IMR-90 (cell line): ENCODE data around the gene TTC31. TPM values are rescaled to one million over a fixed set of nuclear protein-coding genes. Genes with fewer than 3 reads are reported as not detected.
A peak's percentile ranks its signal among the peaks of the same experiment; 100 is the strongest.

Experiments used
- ATAC-seq: fragments of 200-7000 bp; cut with Tn5 transposase; 2 replicates; pipeline ENCODE4 v1.9.1; 2020; ENCODE audit warnings: low read depth, mild to moderate bottlenecking, moderate library complexity
- BruUV-seq: library from RNA; stranded (reverse); fragments of 400-500 nt; replicated peaks from 2 replicates; lab custom pipeline; 2021; lab: Mats Ljungman, UMichigan
- CTCF ChIA-PET: fragments of 300-600 bp; formaldehyde crosslinking; extraction: SDS; loops from one replicate; lab custom pipeline; 2021; ENCODE audit warnings: antibody characterized with exemption; lab: Yijun Ruan, JAX
- POLR2A ChIA-PET: fragments of 300-600 bp; sonication (Branson Sonifier 250); formaldehyde crosslinking; loops from one replicate; lab custom pipeline; 2022; ENCODE audit warnings: antibody characterized with exemption; ENCODE audit not compliant: unreplicated experiment; lab: Charles Lee
- DNase-seq: peaks from one replicate; pipeline ENCODE4 v3.0.0; 2013
- H2AFZ ChIP-seq: replicated peaks from 2 replicates; pipeline ENCODE3; 2013; ENCODE audit warnings: low read length, mild to moderate bottlenecking; ENCODE audit not compliant: poor library complexity
- H2AK5ac ChIP-seq: 2 replicates; pipeline ENCODE4 v1.6.1; 2013; ENCODE audit warnings: low read depth, low read length, inconsistent platforms
- H2AK9ac ChIP-seq: replicated peaks from 2 replicates; pipeline ENCODE3; 2013; ENCODE audit warnings: mild to moderate bottlenecking, low read depth, low read length, moderate library complexity; ENCODE audit not compliant: poor library complexity
- H2BK120ac ChIP-seq: 2 replicates; pipeline ENCODE4 v1.6.1; 2013; ENCODE audit warnings: low read depth, low read length, inconsistent platforms
- H2BK15ac ChIP-seq: 3 replicates; pipeline ENCODE4 v1.6.1; 2013; ENCODE audit warnings: low read depth, low read length, inconsistent platforms
- H2BK20ac ChIP-seq: 2 replicates; pipeline ENCODE4 v1.6.1; 2013; ENCODE audit warnings: low read depth, mild to moderate bottlenecking, inconsistent platforms, low read length, moderate library complexity
- H2BK5ac ChIP-seq: 2 replicates; pipeline ENCODE4 v1.6.1; 2013; ENCODE audit warnings: mild to moderate bottlenecking, low read depth, low read length, inconsistent platforms; ENCODE audit not compliant: poor library complexity, severe bottlenecking
- H3K14ac ChIP-seq: replicated peaks from 2 replicates; pipeline ENCODE4 v1.6.1; 2013; ENCODE audit warnings: low read depth, low read length, inconsistent platforms
- H3K18ac ChIP-seq: 2 replicates; pipeline ENCODE4 v1.6.1; 2013; ENCODE audit warnings: low read depth, low read length, control low read depth
- H3K23ac ChIP-seq: 2 replicates; pipeline ENCODE4 v1.6.1; 2013; ENCODE audit warnings: low read depth, low read length, inconsistent platforms
- H3K27ac ChIP-seq: 2 replicates; pipeline ENCODE4 v1.5.1; 2013; ENCODE audit warnings: mild to moderate bottlenecking, control low read depth, low read length; ENCODE audit not compliant: insufficient read depth
- H3K27me3 ChIP-seq: 2 replicates; pipeline ENCODE4 v1.6.1; 2013; ENCODE audit warnings: low read length; ENCODE audit not compliant: control insufficient read depth, insufficient read depth
- H3K36me3 ChIP-seq: 2 replicates; pipeline ENCODE4 v1.6.1; 2013; ENCODE audit warnings: low read length, mixed read lengths; ENCODE audit not compliant: control insufficient read depth, insufficient read depth
- H3K4ac ChIP-seq: 2 replicates; pipeline ENCODE4 v1.6.1; 2013; ENCODE audit warnings: low read depth, low read length, inconsistent platforms
- H3K4me1 ChIP-seq: 2 replicates; pipeline ENCODE4 v1.6.1; 2013; ENCODE audit warnings: low read length, mixed read lengths; ENCODE audit not compliant: control insufficient read depth, insufficient read depth
- H3K4me2 ChIP-seq: 2 replicates; pipeline ENCODE4 v1.6.1; 2013; ENCODE audit warnings: low read depth, mild to moderate bottlenecking, control low read depth, low read length, moderate library complexity
- H3K4me3 ChIP-seq: 2 replicates; pipeline ENCODE4 v1.5.1; 2013; ENCODE audit warnings: low read depth, mild to moderate bottlenecking, control low read depth, low read length, moderate library complexity; ENCODE audit not compliant: insufficient read depth
- H3K56ac ChIP-seq: 2 replicates; pipeline ENCODE4 v1.6.1; 2013; ENCODE audit warnings: low read length, inconsistent platforms; ENCODE audit not compliant: insufficient read depth; ENCODE audit errors: extremely low read depth
- H3K79me1 ChIP-seq, 2 experiments: 2 replicates each; pipeline ENCODE4 v1.6.1; 2013; ENCODE audit warnings: low read length in 2 of 2, inconsistent platforms in 1 of 2, low read depth in 1 of 2
- H3K9ac ChIP-seq: 2 replicates; pipeline ENCODE4 v1.6.1; 2013; ENCODE audit warnings: low read depth, low read length, control low read depth
- H3K9me1 ChIP-seq: 2 replicates; pipeline ENCODE4 v1.6.1; 2013; ENCODE audit warnings: low read length, inconsistent platforms; ENCODE audit not compliant: insufficient read depth
- H3K9me3 ChIP-seq: 2 replicates; pipeline ENCODE4 v1.6.1; 2013; ENCODE audit warnings: low read length; ENCODE audit not compliant: control insufficient read depth, insufficient read depth
- H4K20me1 ChIP-seq: 2 replicates; pipeline ENCODE4 v1.6.1; 2013; ENCODE audit warnings: low read length, inconsistent platforms; ENCODE audit not compliant: insufficient read depth
- H4K5ac ChIP-seq: 2 replicates; pipeline ENCODE4 v1.6.1; 2013; ENCODE audit warnings: mild to moderate bottlenecking, low read depth, low read length, control low read depth
- H4K8ac ChIP-seq, 2 experiments: 2 replicates each; pipeline ENCODE4 v1.6.1; 2013; ENCODE audit warnings: low read depth in 2 of 2, low read length in 2 of 2, control low read depth in 1 of 2, inconsistent platforms in 1 of 2
- H4K91ac ChIP-seq: 2 replicates; pipeline ENCODE4 v1.6.1; 2013; ENCODE audit warnings: low read depth, low read length, inconsistent platforms; ENCODE audit not compliant: insufficient read depth
- BHLHE40 ChIP-seq: fragments of 150-350 bp; IDR thresholded peaks from 2 replicates; pipeline ENCODE4 v1.6.1; 2016; ENCODE audit warnings: mild to moderate bottlenecking, low read depth, low read length
- CTCF ChIP-seq: conservative IDR thresholded peaks from 2 replicates; pipeline ENCODE4 v1.5.1; 2012; ENCODE audit warnings: mild to moderate bottlenecking, low read depth, low read length, improper control_type of control experiment
- FOS ChIP-seq: fragments of 150-350 bp; IDR thresholded peaks from 2 replicates; pipeline ENCODE4 v1.6.1; 2016; ENCODE audit warnings: low read depth, low read length
- MAFK ChIP-seq: IDR thresholded peaks from 2 replicates; pipeline ENCODE4 v1.6.1; 2012; ENCODE audit warnings: low read depth, low read length, improper control_type of control experiment
- NFE2L2 ChIP-seq: fragments of 150-350 bp; IDR thresholded peaks from 2 replicates; pipeline ENCODE4 v1.6.1; 2016; ENCODE audit warnings: low read depth, mild to moderate bottlenecking, low read length
- POLR2A ChIP-seq: IDR thresholded peaks from 2 replicates; pipeline ENCODE4 v1.6.1; 2012; ENCODE audit warnings: mild to moderate bottlenecking, low read depth, low read length
- RAD21 ChIP-seq: IDR thresholded peaks from 2 replicates; pipeline ENCODE4 v1.6.1; 2012; ENCODE audit warnings: low read length, improper control_type of control experiment
- SMC3 ChIP-seq: fragments of 150-350 bp; IDR thresholded peaks from 2 replicates; pipeline ENCODE4 v1.6.1; 2016; ENCODE audit warnings: low read depth, mild to moderate bottlenecking, antibody characterized with exemption, low read length, moderate library complexity
- WGBS, 2 experiments: methylation state at CpG; one replicate each; pipeline versions ENCODE4 v1.1.5 to v1.1.7; 2013; ENCODE audit warnings: missing lambda C conversion rate in 2 of 2; ENCODE audit not compliant: insufficient read length in 1 of 2; ENCODE audit errors: extremely low coverage in 2 of 2; 5-methylcytosine and 5-hydroxymethylcytosine counted together
- dilution Hi-C: fragments of 300-500 bp; cut with HindIII; formaldehyde crosslinking; loops from one replicate; pipeline ENCODE4 v1.14.3; 2018; ENCODE audit warnings: low sequenced_read_pairs; ENCODE audit not compliant: unreplicated experiment
- in situ Hi-C: fragments of 300-500 bp; cut with MboI; formaldehyde crosslinking; loops from 3 replicates; pipeline ENCODE4 v1.14.3; 2019; ENCODE audit warnings: low sequenced_read_pairs, inconsistent platforms, mixed read lengths
- intact Hi-C: fragments of 100-400 bp; cut with micrococcal nuclease; formaldehyde crosslinking; loops from 2 replicates; pipeline ENCODE4 v1.10.0; 2022
- polyA plus RNA-seq, 3 experiments: library from polyadenylated mRNA; depleted of rRNA; stranded (reverse); fragments of >200 nt; gene quantifications; 2 replicates each; pipeline ENCODE4 v1.2.3, GENCODE V29; 2012; ENCODE audit warnings: low replicate concordance in 1 of 3
- total RNA-seq: library from RNA; depleted of rRNA; stranded (reverse); fragments of >200 nt; gene quantifications from 2 replicates; pipeline ENCODE4 v1.2.3, GENCODE V29; 2012

TTC31 gene
- total and polyA plus RNA-seq, 2 of the 4 experiments (the other 2 are of a cell fraction), result 6.3 to 18.8 TPM

GRCh38 chr2:74504591-74504990 is 21.7 kb downstream of the TTC31 start:
- Histone ChIP-seq H4K8ac (peak overlapping the region in 1 of 2 experiments; percentile 30; a peak in 1 of 4 replicates), H4K20me1 (no peaks in the 10 kb centered on the region), H3K4me1 (peaks cover 18% of the 10 kb centered on the region), H3K18ac (no peak overlapping the region), H3K36me3 (peaks cover 16% of the 10 kb centered on the region), H2BK5ac (no peak overlapping the region), H3K56ac (no peak overlapping the region), H2AK9ac (no peak overlapping the region), H2BK15ac (no peak overlapping the region), H2AFZ (no peak overlapping the region), H3K27ac (no peak overlapping the region), H3K4me2 (no peak overlapping the region), H2BK120ac (no peak overlapping the region), H3K9me1 (peaks cover 9% of the 10 kb centered on the region), H3K4me3 (no peak overlapping the region), H2BK20ac (no peak overlapping the region), H2AK5ac (peak overlapping the region; percentile 85; the same call in 1 of the 2 replicates), H3K79me1 (peaks cover 12 to 40% of the 10 kb centered on the region in 2 experiments), H3K14ac (no peak overlapping the region), H4K5ac (no peak overlapping the region), H4K91ac (no peak overlapping the region), H3K4ac (no peak overlapping the region), H3K9ac (no peak overlapping the region), H3K9me3 (no peaks in the 10 kb centered on the region), H3K27me3 (peaks cover 16% of the 10 kb centered on the region), H3K23ac (no peak overlapping the region)
- in situ Hi-C loops, result no loop called here
- TF ChIP-seq SMC3 (no peak), FOS (no peak), POLR2A (no peak), BHLHE40 (no peak), NFE2L2 (no peak), RAD21 (no peak), MAFK (no peak), CTCF (no peak)
- WGBS, 2 experiments, result no CpG with 5 or more reads among the region's 3 CpGs
- dilution Hi-C loops, result no loop called here
- ATAC-seq (no peak), DNase-seq (no peak)
- CTCF ChIA-PET, result no interaction called here
- intact Hi-C loops, result no loop called here
- no TSS peak for BruUV-seq
- POLR2A ChIA-PET, result interaction anchor here (1.1 to 1.4 kb wide), 2 partner anchors 22 to 89 kb away, joined by 3 to 4 read pairs; partner anchors contain the start of genes CCDC142 and TTC31
